Kidney epithelial cell (primary cell): Measurements from ENCODE around the gene CCNYL1. TPM values are rescaled to one million over a fixed set of nuclear protein-coding genes. Genes with fewer than 3 reads are reported as not detected.
"Not testable (repeated sequence)": the region's sequence is repeated elsewhere in the genome, so short reads cannot be mapped to it uniquely, and the experiment has no call there.

Source experiments
- DNase-seq: peaks from one replicate; pipeline ENCODE4 v3.0.0-alpha.2; 2010; ENCODE audit warnings: low read depth
- H3K27me3 ChIP-seq: 2 replicates; pipeline ENCODE4 v1.6.0; 2011; ENCODE audit warnings: low read length; ENCODE audit not compliant: control insufficient read depth, insufficient read depth
- H3K36me3 ChIP-seq: 2 replicates; pipeline ENCODE4 v1.5.1; 2011; ENCODE audit warnings: low read length; ENCODE audit not compliant: control insufficient read depth, insufficient read depth
- H3K4me3 ChIP-seq: 2 replicates; pipeline ENCODE4 v1.5.1; 2011; ENCODE audit warnings: low read depth, mild to moderate bottlenecking, control low read depth, low read length
- total RNA-seq: library from RNA; depleted of rRNA; stranded (reverse); fragments of >200 nt; gene quantifications from 2 replicates; pipeline ENCODE4 v1.2.3, GENCODE V29; 2015
- TF ChIP-seq, protein P1 (sequence below): IDR thresholded peaks from 2 replicates; pipeline ENCODE4 v1.5.1; 2011; ENCODE audit warnings: mild to moderate bottlenecking, moderate library complexity, low read length, control low read depth, inconsistent platforms; ENCODE audit not compliant: insufficient read depth, poor library complexity, severe bottlenecking

The CCNYL1 gene
- total RNA-seq, 1 donor from 2014 or later: 16.8 TPM

DNA sequence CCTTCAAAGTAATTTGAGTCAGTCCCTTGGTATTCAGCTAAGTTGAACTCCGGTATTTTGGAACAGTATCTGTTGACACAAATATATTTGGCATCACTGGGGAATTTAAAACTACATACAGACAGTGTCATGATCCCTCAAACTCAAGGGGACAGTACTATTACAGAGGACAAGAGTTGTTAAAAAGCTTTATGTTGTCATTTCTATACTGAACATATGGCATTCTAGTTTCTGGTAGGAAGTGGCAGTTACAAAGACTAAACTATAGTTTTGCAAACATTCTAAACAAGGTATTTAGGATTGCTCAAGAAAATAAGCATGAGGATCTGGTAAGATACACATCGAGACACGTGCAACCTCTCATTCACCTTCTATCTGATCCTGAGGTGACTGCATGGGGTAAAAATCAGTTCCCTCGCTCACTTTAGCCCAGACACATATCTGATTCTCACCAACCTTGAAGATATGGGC, 16.6 kb upstream of the CCNYL1 start:
- Histone ChIP-seq H3K36me3 (no peaks in the 10 kb centered on the region), H3K4me3 (no peak overlapping the region), H3K27me3 (no peaks in the 10 kb centered on the region)
- TF ChIP-seq, protein P1, sequence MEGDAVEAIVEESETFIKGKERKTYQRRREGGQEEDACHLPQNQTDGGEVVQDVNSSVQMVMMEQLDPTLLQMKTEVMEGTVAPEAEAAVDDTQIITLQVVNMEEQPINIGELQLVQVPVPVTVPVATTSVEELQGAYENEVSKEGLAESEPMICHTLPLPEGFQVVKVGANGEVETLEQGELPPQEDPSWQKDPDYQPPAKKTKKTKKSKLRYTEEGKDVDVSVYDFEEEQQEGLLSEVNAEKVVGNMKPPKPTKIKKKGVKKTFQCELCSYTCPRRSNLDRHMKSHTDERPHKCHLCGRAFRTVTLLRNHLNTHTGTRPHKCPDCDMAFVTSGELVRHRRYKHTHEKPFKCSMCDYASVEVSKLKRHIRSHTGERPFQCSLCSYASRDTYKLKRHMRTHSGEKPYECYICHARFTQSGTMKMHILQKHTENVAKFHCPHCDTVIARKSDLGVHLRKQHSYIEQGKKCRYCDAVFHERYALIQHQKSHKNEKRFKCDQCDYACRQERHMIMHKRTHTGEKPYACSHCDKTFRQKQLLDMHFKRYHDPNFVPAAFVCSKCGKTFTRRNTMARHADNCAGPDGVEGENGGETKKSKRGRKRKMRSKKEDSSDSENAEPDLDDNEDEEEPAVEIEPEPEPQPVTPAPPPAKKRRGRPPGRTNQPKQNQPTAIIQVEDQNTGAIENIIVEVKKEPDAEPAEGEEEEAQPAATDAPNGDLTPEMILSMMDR: no peak
- no peak for DNase-seq

DNA sequence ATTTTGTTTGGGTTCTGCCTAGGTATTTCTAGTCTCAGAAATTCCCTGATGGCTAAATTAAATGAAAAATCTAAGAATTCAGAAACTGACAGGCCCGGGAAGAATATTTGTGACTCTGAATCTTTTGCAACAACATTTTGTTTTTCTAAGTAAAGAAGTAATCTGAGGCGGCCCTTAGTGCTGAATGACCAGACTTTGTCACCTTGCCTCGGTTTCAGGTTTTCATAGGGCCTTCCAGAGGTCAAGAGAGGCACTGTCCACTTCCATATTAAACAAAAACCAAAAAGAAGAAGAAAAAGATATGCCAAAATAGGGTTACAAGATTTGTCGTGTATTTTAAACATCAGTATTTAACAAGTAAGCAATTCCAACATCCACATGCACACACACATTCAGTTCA, 16.1 kb upstream of the CCNYL1 start:
- no peak overlapping the region for H3K4me3 ChIP-seq
- no peak for DNase-seq
- TF ChIP-seq, protein P1: no peak

DNA sequence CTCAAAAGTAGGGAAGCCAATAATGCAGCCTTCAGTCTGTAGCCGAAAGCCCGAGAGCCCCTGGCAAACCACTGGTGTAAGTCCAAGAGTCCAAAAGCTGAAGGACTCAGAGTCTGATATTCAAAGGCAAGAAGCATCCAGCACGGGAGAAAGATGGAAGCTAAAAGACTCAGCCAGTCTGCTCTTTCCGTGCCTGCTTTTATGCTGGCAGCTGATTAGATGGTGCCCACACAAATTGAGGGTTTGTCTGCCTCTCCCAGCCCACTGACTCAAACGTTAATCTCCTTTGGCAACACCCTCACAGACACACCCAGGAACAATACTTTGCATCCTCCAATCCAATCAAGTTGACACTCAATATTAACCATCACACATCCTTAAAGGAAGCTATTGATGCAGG, 14.5 kb upstream of the CCNYL1 start:
- not testable (repeated sequence) for H3K36me3 ChIP-seq, H3K4me3 ChIP-seq, H3K27me3 ChIP-seq, DNase-seq

More for the DNA sequence above, 16.1 kb upstream of the CCNYL1 start:
- Histone ChIP-seq H3K27me3 (no peaks in the 10 kb centered on the region), H3K36me3 (no peaks in the 10 kb centered on the region)

DNA sequence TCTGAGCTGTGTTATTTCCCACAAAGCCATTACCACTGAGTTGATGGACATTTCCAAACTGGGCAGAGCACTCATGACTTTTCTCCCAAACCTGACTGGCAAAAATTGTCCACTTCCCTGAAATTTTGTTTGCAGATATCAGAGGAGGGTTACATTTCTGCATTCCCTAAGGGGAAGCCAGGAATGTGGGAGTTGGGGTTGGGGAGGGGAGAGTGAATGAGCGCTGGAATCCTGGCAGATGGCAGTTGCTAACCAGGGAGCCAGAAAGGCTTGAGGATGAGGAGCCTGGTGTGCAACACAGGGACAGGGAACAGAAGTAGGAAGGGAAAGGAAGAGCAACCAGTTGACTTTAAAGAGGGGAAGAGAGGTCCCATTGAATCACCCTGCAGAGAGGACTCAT, 14.0 kb upstream of the CCNYL1 start:
- DNase-seq: no peak
- Histone ChIP-seq H3K27me3 (no peaks in the 10 kb centered on the region), H3K36me3 (no peaks in the 10 kb centered on the region), H3K4me3 (no peak overlapping the region)
- TF ChIP-seq, protein P1: no peak

DNA sequence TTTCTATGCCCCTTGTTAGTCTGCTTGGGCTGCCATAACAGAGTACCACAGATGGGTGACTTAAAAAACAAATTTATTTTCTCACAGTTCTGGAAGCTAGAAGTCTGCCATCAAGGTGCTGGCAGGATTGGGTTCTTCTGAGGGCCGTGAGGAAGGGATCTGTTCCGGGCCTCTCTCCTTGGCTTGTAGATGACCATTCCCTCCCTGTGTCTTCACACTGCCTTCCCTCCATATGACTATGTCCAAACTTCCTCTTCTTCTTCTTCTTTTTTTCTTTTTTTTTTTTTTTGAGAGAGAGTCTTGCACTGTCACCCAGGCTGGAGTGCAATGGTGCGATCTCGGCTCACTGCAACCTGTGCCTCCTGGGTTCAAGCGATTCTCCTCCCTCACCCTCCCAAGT, 13.1 kb upstream of the CCNYL1 start:
- Histone ChIP-seq H3K4me3 (no peak overlapping the region), H3K36me3 (no peaks in the 10 kb centered on the region), H3K27me3 (no peaks in the 10 kb centered on the region)
- TF ChIP-seq, protein P1: no peak
- DNase-seq: no peak

DNA sequence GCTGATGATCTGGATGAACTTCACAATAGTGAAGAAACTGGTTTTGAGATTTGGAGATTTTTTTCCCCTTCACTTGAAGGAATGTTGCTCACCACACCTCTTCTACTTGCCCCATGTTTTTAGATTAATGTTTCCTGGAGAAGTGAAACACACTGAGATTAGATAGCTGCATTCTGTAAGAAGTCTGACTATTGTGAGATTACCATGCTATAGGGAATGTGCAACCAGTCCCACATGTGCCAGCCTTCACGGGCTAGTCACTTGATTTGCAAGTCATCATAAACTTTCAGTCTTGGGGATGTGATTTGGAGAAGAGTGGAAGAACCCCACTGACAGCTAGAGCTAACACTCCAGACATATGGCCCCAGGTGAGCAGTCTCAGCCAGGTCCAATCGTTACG, 7.4 kb upstream of the CCNYL1 start:
- Histone ChIP-seq H3K27me3 (no peaks in the 10 kb centered on the region), H3K36me3 (no peaks in the 10 kb centered on the region), H3K4me3 (no peak overlapping the region)
- TF ChIP-seq, protein P1: no peak
- no peak for DNase-seq
